Measurements from ENCODE around the gene TRA2A. TPM values are rescaled to one million over a fixed set of nuclear protein-coding genes. Genes with fewer than 3 reads are reported as not detected.
A peak's percentile ranks its signal among the peaks of the same experiment; 100 is the strongest.
"Not testable (repeated sequence)": the region's sequence is repeated elsewhere in the genome, so short reads cannot be mapped to it uniquely, and the experiment has no call there.

The TRA2A gene
- total RNA-seq = 10 to 100 TPM; 60.6 to 63.9 TPM
- long read RNA-seq, transcript TRA2A-201 (8 exons, 1,845 nt) = major isoform, 11 of 21 reads
- long read RNA-seq, partial matches to known transcripts = 1 of 21 reads
- long read RNA-seq, other reads (novel, unspliced or antisense) = 9 of 21 reads

GRCh38 chr7:23531794-23532489 is at the start of gene TRA2A:
TRA2A (minus strand) TSS chr7:23531981; CDS start chr7:23531824, 157 bp downstream.
- intact Hi-C loops (cut with DNase I, micrococcal nuclease) = no loop called here
- DNase-seq (peak; percentile 97 to 99), ATAC-seq (peak; percentile 97)

GRCh38 chr7:23570592-23571200 is 38.9 kb upstream of the TRA2A start:
- DNase-seq (peak; percentile 58 to 80), ATAC-seq (peak; percentile 98)
- intact Hi-C loops (cut with DNase I, micrococcal nuclease) = loop anchor here in 1 of 2 donors (5.0 kb wide), 1 partner anchor 142 kb away; the partner anchor contains the start of gene STK31

- ATAC-seq (no peak), DNase-seq (no peak)
- intact Hi-C loops (cut with DNase I, micrococcal nuclease) = no loop called here
These were observed 26.5 kb upstream of the TRA2A start for GRCh38 chr7:23558303-23558702.

GRCh38 chr7:23547662-23548061 is 15.9 kb upstream of the TRA2A start:
- ATAC-seq (no peak), DNase-seq (no peak)
- intact Hi-C loops (cut with DNase I, micrococcal nuclease) = no loop called here

- ATAC-seq = peak; percentile 78
- peak; percentile 38 to 70 for DNase-seq
- intact Hi-C loops (cut with DNase I, micrococcal nuclease) = no loop called here
These were observed 15.3 kb upstream of the TRA2A start for GRCh38 chr7:23546897-23547572.

GRCh38 chr7:23545493-23545892 is 13.7 kb upstream of the TRA2A start:
- intact Hi-C loops (cut with DNase I, micrococcal nuclease) = no loop called here
- ATAC-seq (no peak), DNase-seq (no peak)

GRCh38 chr7:23544913-23545354 is 13.2 kb upstream of the TRA2A start:
- intact Hi-C loops (cut with DNase I, micrococcal nuclease) = no loop called here
- DNase-seq (no peak), ATAC-seq (peak; percentile 52)

- ATAC-seq = no peak
- intact Hi-C loops (cut with DNase I, micrococcal nuclease) = no loop called here
- no peak for DNase-seq
These were observed 11.0 kb upstream of the TRA2A start for GRCh38 chr7:23542752-23543151.

- intact Hi-C loops (cut with DNase I, micrococcal nuclease) = no loop called here
- DNase-seq (no peak), ATAC-seq (no peak)
These were observed 7.7 kb upstream of the TRA2A start for GRCh38 chr7:23539494-23539907.

GRCh38 chr7:23538301-23538700 is 6.5 kb upstream of the TRA2A start:
- DNase-seq = no peak
- ATAC-seq = no peak
- intact Hi-C loops (cut with DNase I, micrococcal nuclease) = no loop called here

- no peak for ATAC-seq
- no peak for DNase-seq
- intact Hi-C loops (cut with DNase I, micrococcal nuclease) = no loop called here
These were observed 1.4 kb upstream of the TRA2A start for GRCh38 chr7:23533238-23533604.

- intact Hi-C loops (cut with DNase I, micrococcal nuclease) = no loop called here
- DNase-seq (peak in 1 of 2 donors; percentile 23), ATAC-seq (no peak)
These were observed 883 bp upstream of the TRA2A start for GRCh38 chr7:23532490-23533237.

- intact Hi-C loops (cut with DNase I, micrococcal nuclease) = no loop called here
- ATAC-seq = peak; percentile 75
These were observed 559 bp downstream of the TRA2A start for GRCh38 chr7:23531050-23531793.

GRCh38 chr7:23530405-23530804 is 1.4 kb downstream of the TRA2A start:
- DNase-seq (no peak), ATAC-seq (peak; percentile 22)
- intact Hi-C loops (cut with DNase I, micrococcal nuclease) = no loop called here

More at GRCh38 chr7:23531050-23531793, 559 bp downstream of the TRA2A start:
- DNase-seq = peak; percentile 66 to 67

- intact Hi-C loops (cut with DNase I, micrococcal nuclease) = no loop called here
- ATAC-seq (no peak), DNase-seq (no peak)
These were observed 2.4 kb downstream of the TRA2A start for GRCh38 chr7:23529262-23529859.

- ATAC-seq; DNase-seq; intact Hi-C loops (cut with DNase I, micrococcal nuclease): not testable (repeated sequence)
These were observed 6.2 kb downstream of the TRA2A start for GRCh38 chr7:23525611-23526010.

GRCh38 chr7:23524473-23524872 is 7.3 kb downstream of the TRA2A start:
- intact Hi-C loops (cut with DNase I, micrococcal nuclease) = no loop called here
- DNase-seq (no peak), ATAC-seq (no peak)
